ENCODE measurements around the gene LMNTD1. TPM values are rescaled to one million over a fixed set of nuclear protein-coding genes. Genes with fewer than 3 reads are reported as not detected.

The LMNTD1 gene
- total RNA-seq, 1 experiment from 2014 or later = not detected

DNA sequence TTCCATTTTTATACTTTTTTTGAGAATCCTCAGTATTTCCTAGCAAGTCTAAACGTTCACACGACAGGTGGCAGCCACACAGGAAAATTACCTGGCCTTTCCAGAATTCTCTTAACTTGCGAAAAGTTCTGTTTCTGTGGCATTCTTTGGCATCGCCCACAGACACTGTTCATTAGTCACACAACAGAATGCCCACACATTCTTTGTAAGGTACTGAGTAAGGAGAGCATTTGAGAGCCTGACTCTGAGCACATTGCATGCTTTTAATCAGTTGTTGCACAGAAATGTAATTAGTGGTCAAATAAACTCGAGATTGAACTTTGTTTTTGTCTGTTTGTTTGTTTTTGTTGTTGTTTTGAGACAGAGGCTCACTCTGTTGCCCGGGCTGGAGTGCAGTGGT, 52.4 kb downstream of the LMNTD1 start:
- ATAC-seq (no peak), DNase-seq (ENCODE audit: low spot score) (no peak)
- ChIA-PET POLR2A (interaction anchor here (0.6 kb wide), 1 partner anchor 8 kb away, joined by 3 read pairs; no protein-coding TSS in a partner anchor), CTCF (no interaction called here)
- Mint-ChIP-seq H3K36me3 (0 out of 2 replicates have a peak, but pooled peaks cover 3% of the 10 kb centered on the region), H3K27ac (no peak overlapping the region), H3K4me1 (0 out of 2 replicates have a peak, but pooled peaks cover 2% of the 10 kb centered on the region), H3K27me3 (ENCODE audit: low read depth) (peaks cover 3% of the 10 kb centered on the region), H3K9me3 (peaks cover 13% of the 10 kb centered on the region), H3K4me3 (no peak overlapping the region)
- TF ChIP-seq SMAD3 (CRISPR knock-in tag; IDR thresholded peaks at IDR 0.05; ENCODE audit: borderline replicate concordance) (no peak), CREM (CRISPR knock-in tag; IDR thresholded peaks at IDR 0.05) (no peak), EMX1 (CRISPR knock-in tag; IDR thresholded peaks at IDR 0.05) (no peak), OVOL2 (CRISPR knock-in tag; IDR thresholded peaks at IDR 0.05; ENCODE audit: borderline replicate concordance) (no peak), ZNF317 (CRISPR knock-in tag; IDR thresholded peaks at IDR 0.05; ENCODE audit: borderline replicate concordance, low read depth) (no peak)
- TF ChIP-seq, protein P1, sequence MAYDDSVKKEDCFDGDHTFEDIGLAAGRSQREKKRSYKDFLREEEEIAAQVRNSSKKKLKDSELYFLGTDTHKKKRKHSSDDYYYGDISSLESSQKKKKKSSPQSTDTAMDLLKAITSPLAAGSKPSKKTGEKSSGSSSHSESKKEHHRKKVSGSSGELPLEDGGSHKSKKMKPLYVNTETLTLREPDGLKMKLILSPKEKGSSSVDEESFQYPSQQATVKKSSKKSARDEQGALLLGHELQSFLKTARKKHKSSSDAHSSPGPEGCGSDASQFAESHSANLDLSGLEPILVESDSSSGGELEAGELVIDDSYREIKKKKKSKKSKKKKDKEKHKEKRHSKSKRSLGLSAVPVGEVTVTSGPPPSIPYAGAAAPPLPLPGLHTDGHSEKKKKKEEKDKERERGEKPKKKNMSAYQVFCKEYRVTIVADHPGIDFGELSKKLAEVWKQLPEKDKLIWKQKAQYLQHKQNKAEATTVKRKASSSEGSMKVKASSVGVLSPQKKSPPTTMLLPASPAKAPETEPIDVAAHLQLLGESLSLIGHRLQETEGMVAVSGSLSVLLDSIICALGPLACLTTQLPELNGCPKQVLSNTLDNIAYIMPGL (CRISPR knock-in tag; IDR thresholded peaks at IDR 0.05) = no peak
- TF ChIP-seq, protein P2, sequence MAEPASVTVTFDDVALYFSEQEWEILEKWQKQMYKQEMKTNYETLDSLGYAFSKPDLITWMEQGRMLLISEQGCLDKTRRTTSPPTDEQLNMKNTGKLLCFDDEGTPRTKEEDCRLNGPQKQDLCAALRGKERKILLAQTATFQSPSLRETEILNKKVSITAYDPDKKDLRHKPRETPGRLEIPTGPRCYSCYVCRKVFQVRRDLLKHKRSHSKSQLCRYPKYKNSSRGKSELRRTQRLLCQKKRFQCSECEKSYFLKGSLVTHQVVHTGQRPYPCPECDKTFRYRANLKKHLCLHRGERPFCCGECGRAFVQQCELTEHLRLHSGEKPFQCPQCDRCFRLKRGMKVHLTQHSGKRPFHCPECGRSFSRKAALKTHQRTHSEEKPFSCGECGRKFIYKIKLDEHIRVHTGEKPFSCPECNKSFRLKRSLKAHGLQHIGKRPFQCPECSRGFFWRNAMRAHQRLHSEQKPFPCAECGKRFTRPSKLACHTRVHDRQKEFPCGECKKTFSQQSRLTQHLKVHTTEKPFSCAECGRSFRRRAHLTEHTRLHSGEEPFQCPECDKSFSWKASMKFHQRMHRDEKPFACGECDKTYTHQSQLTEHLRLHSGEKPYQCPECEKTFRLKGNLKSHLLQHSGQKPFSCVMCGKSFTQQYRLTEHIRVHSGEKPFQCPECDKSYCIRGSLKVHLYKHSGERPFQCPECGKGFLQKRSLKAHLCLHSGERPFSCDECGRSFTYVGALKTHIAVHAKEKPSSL (CRISPR knock-in tag; conservative IDR thresholded peaks at IDR 0.05) = no peak
- TF ChIP-seq, protein P3, sequence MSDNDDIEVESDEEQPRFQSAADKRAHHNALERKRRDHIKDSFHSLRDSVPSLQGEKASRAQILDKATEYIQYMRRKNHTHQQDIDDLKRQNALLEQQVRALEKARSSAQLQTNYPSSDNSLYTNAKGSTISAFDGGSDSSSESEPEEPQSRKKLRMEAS (CRISPR knock-in tag; IDR thresholded peaks at IDR 0.05) = no peak

DNA sequence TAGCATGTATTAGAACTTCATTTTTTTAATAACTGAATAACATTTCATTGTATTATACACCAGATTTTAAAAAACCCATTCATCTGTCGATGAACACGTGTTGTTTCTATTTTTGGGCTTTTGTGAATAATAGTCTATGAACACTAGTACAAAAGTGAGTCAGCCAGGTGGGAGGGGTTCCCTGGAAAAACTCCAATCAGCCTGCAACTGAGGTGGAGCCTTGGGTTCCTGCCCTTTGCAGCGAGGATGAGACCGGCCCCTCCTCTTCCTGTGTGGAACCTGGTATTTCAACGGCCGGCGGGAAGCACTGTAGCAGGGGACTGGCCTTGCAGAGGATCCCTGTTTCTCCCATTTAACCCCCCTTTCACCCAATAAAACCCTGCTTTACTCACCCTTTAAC, 56.1 kb downstream of the LMNTD1 start:
- no peak overlapping the region for H3K27ac Mint-ChIP-seq
- DNase-seq (ENCODE audit: low spot score) = no peak
- 0 out of 2 replicates have a peak, but pooled peaks have one; percentile 32 for ATAC-seq
- H3K36me3 Mint-ChIP-seq = 0 out of 2 replicates have a peak, but pooled peaks cover 3% of the 10 kb centered on the region
- ChIA-PET CTCF (no interaction called here), POLR2A (no interaction called here)
- H3K27me3 Mint-ChIP-seq (ENCODE audit: low read depth) = peaks cover 29% of the 10 kb centered on the region
- H3K4me1 Mint-ChIP-seq = 0 out of 2 replicates have a peak, but pooled peaks cover 2% of the 10 kb centered on the region
- H3K4me3 Mint-ChIP-seq = no peak overlapping the region
- TF ChIP-seq, protein P4, sequence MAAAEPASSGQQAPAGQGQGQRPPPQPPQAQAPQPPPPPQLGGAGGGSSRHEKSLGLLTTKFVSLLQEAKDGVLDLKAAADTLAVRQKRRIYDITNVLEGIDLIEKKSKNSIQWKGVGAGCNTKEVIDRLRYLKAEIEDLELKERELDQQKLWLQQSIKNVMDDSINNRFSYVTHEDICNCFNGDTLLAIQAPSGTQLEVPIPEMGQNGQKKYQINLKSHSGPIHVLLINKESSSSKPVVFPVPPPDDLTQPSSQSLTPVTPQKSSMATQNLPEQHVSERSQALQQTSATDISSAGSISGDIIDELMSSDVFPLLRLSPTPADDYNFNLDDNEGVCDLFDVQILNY (CRISPR knock-in tag; IDR thresholded peaks at IDR 0.05) = no peak
- TF ChIP-seq SMAD3 (CRISPR knock-in tag; IDR thresholded peaks at IDR 0.05; ENCODE audit: borderline replicate concordance) (no peak), FOXK1 (CRISPR knock-in tag; IDR thresholded peaks at IDR 0.05) (no peak), PRRX2 (CRISPR knock-in tag; IDR thresholded peaks at IDR 0.05) (no peak), TEAD4 (CRISPR knock-in tag; IDR thresholded peaks at IDR 0.05) (no peak), NFATC4 (CRISPR knock-in tag; IDR thresholded peaks at IDR 0.05) (no peak), ZNF416 (CRISPR knock-in tag; IDR thresholded peaks at IDR 0.05) (no peak), TCF7 (CRISPR knock-in tag; IDR thresholded peaks at IDR 0.05; ENCODE audit: low read depth) (no peak), ZNF317 (CRISPR knock-in tag; IDR thresholded peaks at IDR 0.05; ENCODE audit: borderline replicate concordance, low read depth) (no peak)
- TF ChIP-seq, protein P5, sequence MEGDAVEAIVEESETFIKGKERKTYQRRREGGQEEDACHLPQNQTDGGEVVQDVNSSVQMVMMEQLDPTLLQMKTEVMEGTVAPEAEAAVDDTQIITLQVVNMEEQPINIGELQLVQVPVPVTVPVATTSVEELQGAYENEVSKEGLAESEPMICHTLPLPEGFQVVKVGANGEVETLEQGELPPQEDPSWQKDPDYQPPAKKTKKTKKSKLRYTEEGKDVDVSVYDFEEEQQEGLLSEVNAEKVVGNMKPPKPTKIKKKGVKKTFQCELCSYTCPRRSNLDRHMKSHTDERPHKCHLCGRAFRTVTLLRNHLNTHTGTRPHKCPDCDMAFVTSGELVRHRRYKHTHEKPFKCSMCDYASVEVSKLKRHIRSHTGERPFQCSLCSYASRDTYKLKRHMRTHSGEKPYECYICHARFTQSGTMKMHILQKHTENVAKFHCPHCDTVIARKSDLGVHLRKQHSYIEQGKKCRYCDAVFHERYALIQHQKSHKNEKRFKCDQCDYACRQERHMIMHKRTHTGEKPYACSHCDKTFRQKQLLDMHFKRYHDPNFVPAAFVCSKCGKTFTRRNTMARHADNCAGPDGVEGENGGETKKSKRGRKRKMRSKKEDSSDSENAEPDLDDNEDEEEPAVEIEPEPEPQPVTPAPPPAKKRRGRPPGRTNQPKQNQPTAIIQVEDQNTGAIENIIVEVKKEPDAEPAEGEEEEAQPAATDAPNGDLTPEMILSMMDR (IDR thresholded peaks at IDR 0.05) = no peak
- TF ChIP-seq, protein P6, sequence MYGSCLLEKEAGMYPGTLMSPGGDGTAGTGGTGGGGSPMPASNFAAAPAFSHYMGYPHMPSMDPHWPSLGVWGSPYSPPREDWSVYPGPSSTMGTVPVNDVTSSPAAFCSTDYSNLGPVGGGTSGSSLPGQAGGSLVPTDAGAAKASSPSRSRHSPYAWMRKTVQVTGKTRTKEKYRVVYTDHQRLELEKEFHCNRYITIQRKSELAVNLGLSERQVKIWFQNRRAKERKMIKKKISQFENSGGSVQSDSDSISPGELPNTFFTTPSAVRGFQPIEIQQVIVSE (CRISPR knock-in tag; IDR thresholded peaks at IDR 0.05; ENCODE audit: borderline replicate concordance) = no peak
- TF ChIP-seq, protein P3 (CRISPR knock-in tag; IDR thresholded peaks at IDR 0.05) = no peak
- TF ChIP-seq, protein P7, sequence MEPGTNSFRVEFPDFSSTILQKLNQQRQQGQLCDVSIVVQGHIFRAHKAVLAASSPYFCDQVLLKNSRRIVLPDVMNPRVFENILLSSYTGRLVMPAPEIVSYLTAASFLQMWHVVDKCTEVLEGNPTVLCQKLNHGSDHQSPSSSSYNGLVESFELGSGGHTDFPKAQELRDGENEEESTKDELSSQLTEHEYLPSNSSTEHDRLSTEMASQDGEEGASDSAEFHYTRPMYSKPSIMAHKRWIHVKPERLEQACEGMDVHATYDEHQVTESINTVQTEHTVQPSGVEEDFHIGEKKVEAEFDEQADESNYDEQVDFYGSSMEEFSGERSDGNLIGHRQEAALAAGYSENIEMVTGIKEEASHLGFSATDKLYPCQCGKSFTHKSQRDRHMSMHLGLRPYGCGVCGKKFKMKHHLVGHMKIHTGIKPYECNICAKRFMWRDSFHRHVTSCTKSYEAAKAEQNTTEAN (CRISPR knock-in tag; IDR thresholded peaks at IDR 0.05) = no peak
- TF ChIP-seq, protein P8, sequence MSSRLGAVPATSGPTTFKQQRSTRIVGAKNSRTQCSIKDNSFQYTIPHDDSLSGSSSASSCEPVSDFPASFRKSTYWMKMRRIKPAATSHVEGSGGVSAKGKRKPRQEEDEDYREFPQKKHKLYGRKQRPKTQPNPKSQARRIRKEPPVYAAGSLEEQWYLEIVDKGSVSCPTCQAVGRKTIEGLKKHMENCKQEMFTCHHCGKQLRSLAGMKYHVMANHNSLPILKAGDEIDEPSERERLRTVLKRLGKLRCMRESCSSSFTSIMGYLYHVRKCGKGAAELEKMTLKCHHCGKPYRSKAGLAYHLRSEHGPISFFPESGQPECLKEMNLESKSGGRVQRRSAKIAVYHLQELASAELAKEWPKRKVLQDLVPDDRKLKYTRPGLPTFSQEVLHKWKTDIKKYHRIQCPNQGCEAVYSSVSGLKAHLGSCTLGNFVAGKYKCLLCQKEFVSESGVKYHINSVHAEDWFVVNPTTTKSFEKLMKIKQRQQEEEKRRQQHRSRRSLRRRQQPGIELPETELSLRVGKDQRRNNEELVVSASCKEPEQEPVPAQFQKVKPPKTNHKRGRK (CRISPR knock-in tag; IDR thresholded peaks at IDR 0.05; ENCODE audit: borderline replicate concordance) = no peak
- H3K9me3 Mint-ChIP-seq = peaks cover 13% of the 10 kb centered on the region

All from WTC11 (cell line).